Hypothalamus (tissue), 51 donors: ENCODE results near the gene TMEM53.

Experiments used
- DNase-seq, 51 donors: peaks; one replicate each; lab custom pipeline; 2025; lab: John Stamatoyannopoulos, UW

The TMEM53 gene

DNA sequence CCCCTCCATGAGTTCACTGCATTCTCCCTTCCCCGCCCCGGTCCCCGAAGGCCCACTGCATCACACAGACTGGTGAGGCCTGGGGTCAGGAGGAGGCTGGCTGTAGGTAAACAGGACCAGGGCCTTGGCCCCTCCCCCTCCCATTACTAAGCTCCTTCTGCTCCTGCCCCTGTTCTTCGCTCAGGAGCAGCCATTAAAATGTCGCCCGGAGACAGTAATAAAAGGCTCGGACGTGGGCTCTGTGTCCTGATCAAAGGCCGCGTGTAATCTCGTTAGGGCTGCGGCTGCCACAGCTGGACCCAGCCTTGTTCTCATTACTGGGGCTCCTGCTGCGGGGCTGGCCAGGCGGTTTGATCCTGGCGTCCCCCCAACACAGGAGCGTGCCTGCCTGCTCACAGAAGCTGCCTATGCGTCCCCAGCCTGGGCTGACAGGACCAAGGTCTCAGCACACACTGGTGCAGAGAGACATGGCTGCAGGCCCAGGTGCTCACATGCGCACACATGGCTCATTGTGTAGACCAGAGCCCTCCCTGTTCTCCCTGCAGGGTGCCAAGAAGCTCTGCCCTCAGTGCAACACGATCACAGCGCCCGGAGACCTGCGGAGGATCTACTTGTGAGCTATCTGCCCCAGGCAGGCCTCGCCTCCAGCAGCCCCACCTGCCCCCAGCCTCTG, 24.0 kb downstream of the TMEM53 start:
- DNase-seq: peak in 15 of 51 donors; percentile 19 to 42 (median 23)

DNA sequence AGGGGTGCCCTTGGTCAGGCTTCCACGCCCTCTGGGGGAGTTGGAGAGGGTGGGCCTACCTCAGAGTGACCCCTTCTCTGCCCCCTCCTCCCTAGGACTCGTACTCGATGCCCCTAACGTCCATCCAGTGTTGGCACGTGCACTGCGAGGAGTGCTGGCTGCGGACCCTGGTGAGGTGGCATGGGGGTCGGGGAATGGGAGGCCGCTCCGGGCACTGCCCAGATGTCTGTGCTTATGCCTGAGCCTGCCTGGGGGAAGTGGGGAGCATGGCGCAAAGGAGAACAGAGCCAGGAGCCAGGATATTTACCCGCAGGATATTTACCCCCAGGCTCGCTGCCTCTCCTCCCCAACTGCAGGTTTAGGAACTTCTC, 24.5 kb downstream of the TMEM53 start:
- no peak for DNase-seq

DNA sequence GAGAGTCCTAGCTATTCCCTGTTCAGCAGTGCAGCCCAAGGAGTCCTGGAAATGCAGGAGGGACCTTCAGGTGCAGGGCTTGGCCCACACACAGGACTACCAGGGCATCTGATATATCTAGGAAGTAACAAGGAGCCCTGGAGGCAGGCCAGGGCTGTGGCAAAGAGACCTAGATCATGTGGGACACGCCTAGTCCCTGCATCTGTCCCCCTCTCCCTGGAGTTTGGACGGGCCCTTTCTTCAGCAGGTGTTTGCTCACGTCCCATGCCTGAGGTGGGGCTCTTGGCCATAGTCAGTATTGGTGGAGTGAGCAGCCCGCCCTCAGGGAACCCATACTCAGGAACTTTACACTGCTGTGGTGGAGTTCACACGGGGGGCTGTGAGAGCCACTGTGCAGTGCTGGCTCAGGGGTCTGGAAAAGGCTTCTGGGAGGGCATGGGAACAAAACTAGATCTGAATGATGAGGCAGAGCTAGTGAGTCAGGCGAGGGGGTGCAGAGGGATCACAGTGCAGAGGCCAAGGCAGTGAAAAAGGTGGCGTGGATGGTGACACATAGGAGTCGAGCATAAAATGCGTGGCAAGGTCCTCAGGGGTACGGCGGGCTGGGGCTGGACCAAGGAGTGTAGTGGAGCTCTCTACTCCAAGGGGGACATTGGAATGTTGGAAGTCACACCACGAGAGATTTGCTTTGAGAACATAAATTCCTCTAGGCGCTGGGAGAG, 25.6 kb downstream of the TMEM53 start:
- no peak for DNase-seq

DNA sequence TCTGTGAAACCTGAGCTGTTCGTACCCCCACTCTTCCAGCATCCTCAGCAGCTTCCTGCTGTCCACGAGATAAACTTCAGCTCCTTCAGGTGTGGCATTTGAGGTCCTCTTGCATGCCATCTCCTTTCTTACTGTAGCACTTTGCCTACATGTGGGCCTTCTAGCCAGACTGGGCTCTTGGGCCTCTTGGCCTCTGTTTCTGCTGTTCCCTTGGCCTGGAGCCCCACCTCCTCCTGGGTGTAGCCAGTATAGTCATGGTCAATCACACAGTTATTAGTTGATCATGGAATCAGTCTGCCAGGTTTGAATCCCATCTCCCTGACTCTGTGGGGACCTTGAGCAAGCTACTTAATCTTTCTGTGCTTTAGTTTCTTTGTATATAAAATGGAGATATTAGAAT, 26.4 kb downstream of the TMEM53 start:
- DNase-seq: no peak

DNA sequence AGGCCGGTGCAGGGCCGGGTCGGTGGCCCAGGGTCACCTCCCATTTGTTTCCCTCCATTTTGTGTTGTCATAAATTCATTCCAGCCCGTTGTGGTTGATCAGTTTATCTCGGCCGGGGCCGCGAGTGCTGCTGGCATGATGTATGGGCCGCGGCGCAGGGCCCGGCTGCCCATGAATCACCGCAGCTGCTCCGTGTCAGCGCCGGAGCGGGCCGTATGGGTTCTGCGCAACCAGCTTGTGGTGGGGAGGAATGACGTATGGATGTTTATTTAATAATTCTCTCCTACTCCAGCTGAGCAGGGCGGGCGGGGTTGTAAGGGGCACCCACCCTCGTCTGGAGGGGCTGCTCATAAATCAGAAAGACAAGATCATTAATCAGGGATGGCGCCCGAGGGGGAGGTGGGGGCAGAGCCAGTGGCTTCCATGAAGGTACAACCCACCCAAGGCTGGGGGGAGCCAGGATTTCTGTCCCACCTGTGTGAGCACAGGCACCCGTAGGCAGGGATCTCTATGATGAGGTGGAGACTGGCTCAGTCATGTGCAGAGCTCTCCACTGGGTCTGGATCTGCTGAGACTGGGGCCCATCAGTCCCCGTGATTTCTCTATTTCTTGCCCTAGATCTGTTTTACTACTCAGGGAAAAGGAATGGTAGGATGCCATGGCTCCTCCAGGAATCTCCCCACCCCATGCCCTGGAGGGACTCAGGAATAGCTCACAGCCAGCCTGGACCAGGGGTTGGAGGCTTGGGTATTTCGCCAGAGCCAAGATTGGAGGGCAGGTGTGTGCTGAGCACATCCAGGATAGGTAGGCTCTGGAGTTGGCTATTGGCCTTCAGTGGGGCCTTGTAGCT, 27.8 kb downstream of the TMEM53 start:
- no peak for DNase-seq

DNA sequence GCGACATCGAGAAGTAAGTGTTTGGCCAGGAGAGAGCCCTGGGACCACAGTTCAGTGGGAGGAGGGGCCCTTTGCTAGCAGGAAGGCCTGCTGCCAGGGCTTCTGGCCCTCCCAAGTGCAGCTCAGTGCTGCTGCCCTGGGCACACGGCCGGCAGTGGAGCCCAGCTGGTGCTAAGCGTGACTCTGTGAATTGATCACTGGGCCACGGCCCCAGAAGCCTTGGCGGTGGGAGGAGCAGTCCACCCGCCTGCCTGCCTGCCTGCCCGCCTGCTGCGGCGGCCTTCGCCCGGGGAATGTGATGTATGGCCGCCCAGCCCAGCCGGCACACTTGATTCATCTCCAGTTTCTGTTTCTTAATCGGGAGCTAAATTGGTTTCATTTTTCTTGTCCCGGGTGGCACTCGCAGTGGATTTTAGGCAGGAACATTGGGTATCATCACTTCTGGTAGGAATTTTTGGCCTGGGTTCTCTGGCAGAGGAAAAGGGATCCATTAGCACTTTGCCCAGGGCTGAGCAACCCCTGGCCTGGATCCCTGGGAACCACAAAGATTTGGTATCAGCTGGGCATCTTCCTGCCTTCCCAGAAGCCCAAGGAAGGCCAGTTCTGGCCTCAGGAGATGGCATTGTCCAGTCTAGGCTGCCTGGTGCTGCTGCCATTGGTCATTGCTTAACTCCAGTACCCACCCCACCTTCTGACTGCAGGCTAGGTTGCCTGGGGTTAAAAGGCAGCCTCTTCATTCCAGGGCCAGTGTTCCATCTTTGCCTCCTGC, 28.6 kb downstream of the TMEM53 start:
- peak in 50 of 51 donors; percentile 16 to 96 (median 84) for DNase-seq

DNA sequence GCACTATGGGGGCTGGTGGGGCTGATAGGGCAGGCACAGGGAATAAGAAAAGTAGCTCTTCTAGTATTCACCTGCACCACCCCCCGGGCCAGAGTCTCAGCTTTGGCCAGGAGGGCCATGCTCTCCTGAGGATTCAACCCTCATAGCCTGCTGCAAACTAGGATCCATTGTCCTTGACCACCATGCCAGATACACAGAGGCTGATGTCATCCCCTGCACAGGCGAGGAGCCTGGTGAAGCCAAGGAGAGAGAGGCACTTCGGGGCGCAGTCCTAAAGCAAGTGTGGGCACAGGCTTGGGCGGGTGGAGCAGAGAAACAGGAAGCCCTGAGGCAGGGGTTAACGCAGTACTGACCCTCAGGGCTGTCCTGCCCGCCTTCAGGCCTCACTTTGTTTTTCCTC, 29.5 kb downstream of the TMEM53 start:
- DNase-seq: peak in 2 of 51 donors; percentile 20 to 34

DNA sequence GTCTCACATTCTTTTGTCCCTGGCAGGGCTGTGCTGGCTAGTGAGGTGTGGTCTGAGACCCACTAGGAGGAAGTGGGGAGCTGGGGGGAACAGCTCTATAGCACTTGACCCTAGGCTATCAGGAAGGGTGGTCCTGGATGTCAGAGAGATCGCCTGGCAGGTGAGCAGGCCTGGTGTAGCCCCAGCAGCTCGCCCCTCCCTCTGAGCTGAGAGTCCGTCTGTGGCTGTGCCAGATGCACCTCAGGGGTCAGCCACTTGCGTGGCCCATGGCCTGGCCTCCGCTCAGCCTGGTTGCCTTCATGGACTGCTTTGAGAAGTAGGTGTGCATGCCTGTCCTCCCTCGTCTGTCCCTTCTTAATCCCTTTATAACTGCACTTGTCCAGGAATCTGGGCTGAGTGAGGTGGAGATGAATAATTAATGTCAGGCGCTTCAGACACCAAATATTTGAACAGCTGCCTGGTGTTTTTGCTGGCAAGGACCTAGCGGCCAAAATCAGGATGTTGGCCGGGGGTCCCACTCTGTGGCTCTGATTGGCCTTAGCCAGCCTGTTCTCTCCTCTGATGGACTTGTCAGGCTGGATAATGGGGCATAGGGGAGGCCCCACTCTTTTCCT, 30.5 kb downstream of the TMEM53 start:
- peak in 1 of 51 donors; percentile 29 for DNase-seq

DNA sequence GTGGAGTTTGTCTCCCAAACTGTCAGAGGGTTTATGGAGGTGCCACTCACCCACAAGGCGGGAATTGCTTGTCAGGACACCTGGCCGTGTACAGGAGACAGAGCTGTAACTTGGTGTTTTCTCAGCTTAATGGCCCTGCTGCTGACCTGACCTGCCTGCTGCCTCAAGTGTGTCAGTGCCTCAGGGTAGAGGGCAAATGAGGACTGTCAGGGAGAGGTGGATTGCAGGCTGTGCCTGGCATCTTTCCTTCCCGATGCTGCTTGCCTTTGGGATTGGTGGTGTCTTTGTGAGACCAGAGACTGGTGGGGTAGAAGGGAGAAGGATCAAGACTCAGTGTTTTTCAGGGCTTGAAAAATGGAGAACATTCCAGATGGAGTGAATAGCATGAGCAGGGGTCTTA, 31.4 kb downstream of the TMEM53 start:
- DNase-seq: no peak

DNA sequence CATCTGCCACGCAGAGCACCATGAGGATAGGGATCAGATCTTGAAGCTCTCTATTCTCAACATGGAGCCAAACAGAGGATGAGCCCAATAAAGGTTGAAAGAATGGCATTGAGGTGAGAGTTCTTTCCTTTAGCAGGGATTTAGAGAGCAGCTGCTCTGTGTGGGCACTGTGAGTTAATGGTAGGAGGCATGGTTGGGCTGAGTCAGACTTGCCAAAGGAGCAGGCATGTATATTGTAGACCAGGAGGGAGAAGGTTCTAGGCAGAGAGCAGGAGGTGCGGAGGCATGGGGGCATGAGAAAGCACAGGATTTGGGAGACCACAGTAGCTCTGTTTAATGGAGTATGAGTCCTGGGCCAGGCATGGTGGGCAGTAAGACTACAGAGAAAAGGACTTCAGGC, 32.0 kb downstream of the TMEM53 start:
- DNase-seq: peak in 2 of 51 donors; percentile 14 to 49

DNA sequence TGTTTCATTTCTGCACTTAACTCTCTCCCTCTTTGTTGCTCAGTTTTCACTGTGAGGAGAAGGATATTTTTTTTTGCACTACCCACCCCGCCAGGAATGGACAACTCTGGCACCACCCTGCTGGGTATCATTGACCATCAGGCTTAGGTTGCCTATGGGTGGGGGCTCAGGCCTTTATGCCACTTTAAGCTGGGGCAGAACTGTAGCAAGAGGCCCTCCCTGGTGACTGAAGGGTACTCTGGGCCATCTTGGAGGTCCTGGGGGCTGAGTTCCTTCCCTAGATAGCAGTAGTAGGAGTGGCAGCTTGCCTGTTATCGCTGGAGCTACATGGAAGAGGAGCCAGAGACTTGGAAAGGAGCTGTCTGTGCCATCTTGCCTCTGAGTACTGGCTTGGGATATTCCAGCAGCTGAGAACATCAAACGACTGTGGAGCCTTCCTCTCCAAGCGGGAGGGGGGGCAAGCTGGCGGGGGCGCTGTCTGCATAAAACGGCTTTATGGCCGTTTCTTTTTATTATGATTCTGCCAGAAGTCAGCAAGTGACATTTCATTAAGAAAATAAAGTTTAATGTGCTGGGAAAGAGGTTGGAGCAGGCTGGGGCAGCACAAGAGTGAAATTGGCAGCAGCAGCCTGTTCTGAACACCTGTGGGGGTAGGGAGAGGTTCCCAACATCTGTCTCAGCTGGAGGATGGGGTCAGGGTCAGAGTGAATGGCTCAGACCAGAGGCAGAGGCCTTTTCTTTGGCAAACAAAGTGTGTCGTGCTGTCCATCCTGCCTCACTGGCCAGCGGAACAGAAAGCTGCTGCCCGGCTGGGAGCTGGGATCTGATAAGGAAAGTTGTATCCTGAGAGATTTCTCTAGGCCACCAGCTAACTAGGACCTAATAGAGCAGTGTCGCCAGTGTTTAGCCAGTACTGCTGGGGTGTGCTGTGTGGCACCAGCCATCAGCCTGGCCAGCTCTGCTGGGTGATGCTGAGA, 32.9 kb downstream of the TMEM53 start:
- no peak for DNase-seq

DNA sequence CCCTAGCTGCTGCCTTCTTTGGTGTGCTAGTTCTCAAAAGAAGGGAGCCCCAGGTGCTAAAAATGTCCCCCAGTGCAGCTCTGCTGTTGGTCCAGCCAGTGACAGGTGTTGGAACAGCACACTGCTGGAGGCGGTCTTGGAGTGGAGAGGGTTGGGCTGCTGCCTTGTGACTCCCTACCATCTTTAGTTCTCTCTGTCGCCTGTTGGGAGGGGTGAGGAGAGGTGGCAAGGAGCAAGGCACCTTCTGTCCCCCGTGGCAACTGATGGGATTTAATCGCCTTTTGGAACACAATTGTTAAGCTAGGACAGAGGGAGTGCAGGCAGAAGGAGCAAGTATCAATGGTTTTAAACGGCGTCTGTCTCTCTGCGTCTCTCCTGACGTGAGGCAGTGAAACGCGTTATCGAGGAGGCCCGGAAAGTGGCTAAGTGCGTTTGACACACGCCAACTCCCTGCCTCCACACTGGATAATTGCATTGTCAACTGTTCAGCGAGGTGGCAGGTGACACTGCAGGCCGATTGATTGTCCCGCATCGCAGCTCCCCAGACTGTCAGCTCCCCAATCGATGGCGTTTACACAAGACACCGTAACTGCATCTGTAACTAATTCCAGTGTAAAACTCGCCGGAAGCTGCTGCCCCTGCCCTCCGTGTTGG, 34.0 kb downstream of the TMEM53 start:
- no peak for DNase-seq

DNA sequence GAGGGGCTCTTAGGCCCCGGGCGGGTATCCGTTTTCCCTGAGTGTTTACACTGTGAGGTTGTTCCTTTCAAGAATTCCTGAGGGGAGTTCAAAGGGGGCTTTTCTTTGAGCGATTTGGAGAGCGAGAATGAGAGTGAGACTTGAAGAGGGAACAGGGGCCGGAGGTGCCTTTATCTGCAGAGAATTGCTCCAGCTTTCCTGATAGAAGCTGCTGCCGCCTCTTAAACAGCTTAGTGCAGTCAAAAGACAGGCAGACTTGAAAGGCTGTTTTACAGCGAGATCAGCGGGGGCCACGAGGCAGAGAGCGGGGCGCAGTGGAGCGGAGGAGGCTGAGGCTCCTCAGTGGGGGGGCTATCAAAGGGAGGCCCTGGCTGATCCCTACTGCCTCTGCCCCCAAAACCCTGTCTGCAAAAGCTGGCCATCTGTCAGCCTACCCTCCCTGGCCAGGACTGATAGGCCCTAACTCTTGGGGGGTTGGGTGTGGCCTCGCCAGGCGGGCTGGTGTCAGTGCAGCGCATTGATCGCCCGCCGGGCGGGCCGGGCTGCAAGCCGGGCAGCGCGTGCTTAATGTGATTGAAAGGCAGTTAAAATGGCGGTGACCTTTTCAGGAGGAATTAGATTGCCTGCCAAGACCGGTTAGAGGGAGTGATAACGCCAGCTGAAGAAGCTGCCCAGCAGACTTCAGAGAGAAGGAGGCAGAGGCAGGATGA, 36.4 kb downstream of the TMEM53 start:
- no peak for DNase-seq

DNA sequence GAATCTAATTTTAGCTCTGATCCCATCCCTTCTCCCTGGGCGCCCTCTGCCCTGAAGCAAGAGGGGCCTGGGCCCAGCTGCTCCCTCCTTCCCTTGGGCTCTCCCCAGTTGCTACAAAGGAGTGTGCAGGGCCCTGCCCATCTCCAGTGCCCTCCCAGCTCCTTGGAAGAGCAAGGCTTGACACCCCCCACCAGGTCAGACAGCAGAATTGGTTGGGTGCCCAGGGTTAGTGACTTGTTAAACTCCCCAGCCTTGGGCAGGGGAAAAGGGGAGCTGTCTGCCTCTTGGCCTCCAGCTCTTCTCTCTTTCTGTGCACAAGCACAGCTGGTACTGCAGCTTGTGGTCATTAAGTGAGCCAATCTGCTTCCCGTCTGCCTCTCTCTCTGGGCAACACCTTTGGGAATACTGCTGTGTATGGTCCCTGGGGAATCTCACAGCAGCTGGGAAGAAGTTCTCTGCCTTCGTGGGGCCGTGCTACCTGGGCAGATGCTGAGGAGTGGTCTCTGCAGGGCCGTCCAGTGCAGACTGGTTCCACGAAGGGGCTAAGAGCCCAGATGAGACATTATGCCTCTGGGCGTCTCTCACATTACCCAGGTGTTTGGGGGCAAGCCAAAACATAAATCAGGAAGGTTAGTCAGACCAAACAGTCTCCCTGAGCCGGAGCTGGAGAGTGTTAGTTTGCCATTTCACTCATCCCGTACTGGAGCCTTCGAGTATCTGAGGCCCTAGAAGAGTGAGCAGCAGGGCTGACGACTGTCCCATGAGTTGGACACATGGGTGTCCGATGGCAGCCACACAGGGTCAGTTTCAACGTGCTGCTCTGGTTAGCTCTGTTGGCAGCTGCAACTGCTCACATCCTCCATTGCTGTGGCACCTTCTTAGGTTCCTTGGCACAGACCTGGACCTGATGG, 37.3 kb downstream of the TMEM53 start:
- no peak for DNase-seq

DNA sequence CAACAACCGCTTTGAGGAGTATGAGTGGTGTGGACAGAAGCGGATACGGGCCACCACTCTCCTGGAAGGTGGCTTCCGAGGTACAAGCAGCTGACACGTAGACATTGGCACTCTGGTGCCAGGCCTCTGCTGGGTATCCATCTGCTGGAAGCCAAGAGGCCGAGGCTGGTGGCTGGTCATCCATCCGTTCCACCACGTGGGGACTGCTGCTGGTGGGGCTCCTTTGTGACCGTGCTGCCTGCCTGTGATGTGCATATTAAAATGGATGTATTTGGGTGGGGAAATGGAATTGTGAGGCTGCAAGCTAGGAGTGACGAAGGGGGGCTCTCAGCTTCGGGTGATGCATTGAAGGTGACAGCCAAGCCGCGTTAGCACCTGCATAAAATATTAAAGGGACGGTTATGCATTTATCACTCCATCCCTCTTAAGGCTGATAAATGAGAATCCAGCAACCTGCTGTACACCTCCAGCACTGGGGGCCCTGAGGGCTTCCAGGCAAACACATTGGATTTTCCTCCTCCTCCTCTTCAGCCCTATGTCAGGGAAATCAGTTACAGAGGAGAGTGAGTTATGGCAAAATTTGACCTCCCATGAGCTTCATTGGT, 38.1 kb downstream of the TMEM53 start:
- no peak for DNase-seq

DNA sequence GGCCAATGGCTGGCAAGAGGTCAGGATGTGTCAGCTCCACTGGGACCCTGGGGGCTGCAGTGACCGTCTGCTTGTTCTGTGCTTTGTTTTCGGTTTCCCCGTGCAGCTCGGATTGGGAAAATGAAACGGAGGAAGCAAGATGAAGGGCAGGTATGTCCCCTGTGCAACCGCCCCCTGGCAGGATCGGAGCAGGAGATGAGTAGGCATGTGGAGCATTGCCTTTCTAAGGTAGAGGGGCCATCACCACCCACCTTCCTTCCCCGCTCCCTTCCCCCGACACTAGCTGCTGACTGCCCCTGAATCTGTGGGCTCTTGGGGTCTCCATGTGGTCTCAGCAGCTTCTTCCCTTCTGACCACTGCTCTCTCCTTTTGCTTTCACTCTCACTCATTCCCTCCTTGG, 38.8 kb downstream of the TMEM53 start:
- DNase-seq: no peak
